Esophagus squamous epithelium (tissue), 5 donors: Measurements from ENCODE around the gene PAX6. TPM values are rescaled to one million over a fixed set of nuclear protein-coding genes. Genes with fewer than 3 reads are reported as not detected.

ENCODE experiments used
- DNase-seq: peaks from one replicate; lab custom pipeline; 2025; lab: John Stamatoyannopoulos, UW
- H3K27ac ChIP-seq, 4 donors: fragments of 200-600 bp; sonication (generic); one replicate each; pipeline ENCODE4 v1.5.1; 2016 to 2019; ENCODE audit warnings: mild to moderate bottlenecking in 1 of 4
- H3K27me3 ChIP-seq, 4 donors: fragments of 200-600 bp; sonication (generic); 1 replicate in 3 of 4; 2 replicates in 1 of 4; pipeline versions ENCODE4 v1.5.1 to v1.6.0; 2017 to 2021; ENCODE audit warnings: antibody characterized with exemption in 1 of 4
- H3K36me3 ChIP-seq, 3 donors: fragments of 200-600 bp; sonication (generic); one replicate each; pipeline ENCODE4 v1.5.1; 2016 to 2019
- H3K4me1 ChIP-seq, 3 donors: fragments of 200-600 bp; sonication (generic); one replicate each; pipeline ENCODE4 v1.5.1; 2017 to 2019
- H3K4me3 ChIP-seq, 4 donors: fragments of 200-600 bp; sonication (generic); 1 replicate in 3 of 4; 2 replicates in 1 of 4; pipeline ENCODE4 v1.5.1; 2016 to 2019; ENCODE audit warnings: mild to moderate bottlenecking in 2 of 4, moderate library complexity in 1 of 4
- H3K9me3 ChIP-seq, 3 donors: fragments of 200-600 bp; sonication (generic); one replicate each; pipeline ENCODE4 v1.5.1; 2016 to 2019
- CTCF ChIP-seq, 6 experiments: fragments of 450-650 bp in 4 of 6; fragments of 200-600 bp in 2 of 6; sonication (generic) in 2 of 6; IDR thresholded peaks; one replicate each; pipeline ENCODE4 v1.5.1; 2016 to 2019; ENCODE audit warnings: antibody characterized with exemption in 6 of 6, mild to moderate bottlenecking in 4 of 6, moderate library complexity in 4 of 6
- POLR2A ChIP-seq, 4 donors: fragments of 450-650 bp; IDR thresholded peaks; one replicate each; pipeline ENCODE4 v1.6.1; 2017; ENCODE audit warnings: antibody characterized with exemption in 4 of 4, mild to moderate bottlenecking in 4 of 4, moderate library complexity in 3 of 4
- WGBS, 2 donors: methylation state at CpG; one replicate each; pipeline ENCODE4 v1.1.5; 2018; 5-methylcytosine and 5-hydroxymethylcytosine counted together
- intact Hi-C: fragments of 100-400 bp; cut with DNase I; formaldehyde crosslinking; loops from one replicate; pipeline ENCODE4 v1.15.0; 2022
- total RNA-seq, 4 donors: library from RNA; depleted of rRNA; stranded (reverse); fragments of >200 nt; gene quantifications; one replicate each; pipeline ENCODE4 v1.1.0, GENCODE V29; 2016
- donor health status: DM: yes; HTN: yes; CAD: no.

Gene PAX6
- total RNA-seq, 4 donors from 2014 or later, result 0.38 TPM; not detected in 3

GRCh38 chr11:31805629-31806185 is 5.4 kb downstream of the PAX6 start:
- 0% methylated on average over 1 of the region's 20 CpGs; no CpG with 5 or more reads in 1 of the 2 donors for WGBS, 2 donors
- TF ChIP-seq CTCF (IDR thresholded peaks at IDR 0.05), result no peak
- no peak for TF ChIP-seq POLR2A (IDR thresholded peaks at IDR 0.05)
- intact Hi-C loops, result no loop called here
- H3K4me3 ChIP-seq, result no peak overlapping the region
- no peaks in the 10 kb centered on the region for H3K9me3 ChIP-seq
- DNase-seq, result no peak
- peaks cover 53 to 100% (median 83%) of the 10 kb centered on the region in 4 donors for H3K27me3 ChIP-seq
- peaks cover 18 to 42% (median 26%) of the 10 kb centered on the region in 3 donors for H3K4me1 ChIP-seq
- no peaks in the 10 kb centered on the region for H3K36me3 ChIP-seq
- H3K27ac ChIP-seq, result no peak overlapping the region

- intact Hi-C loops, result no loop called here
- no peak overlapping the region for H3K27ac ChIP-seq
- DNase-seq, result no peak
- H3K36me3 ChIP-seq, result no peaks in the 10 kb centered on the region
- no peak for TF ChIP-seq CTCF (IDR thresholded peaks at IDR 0.05)
- peaks cover 14 to 37% (median 20%) of the 10 kb centered on the region in 3 donors for H3K4me1 ChIP-seq
- 0% methylated on average over 1 to 4 of the region's 51 CpGs for WGBS, 2 donors
- no peaks in the 10 kb centered on the region for H3K9me3 ChIP-seq
- peaks cover 53 to 100% (median 88%) of the 10 kb centered on the region in 4 donors for H3K27me3 ChIP-seq
- peak overlapping the region in 1 of 4 donors; percentile 32 for H3K4me3 ChIP-seq
Measured at GRCh38 chr11:31805037-31805628, 6.0 kb downstream of the PAX6 start.

- no peak for TF ChIP-seq CTCF (IDR thresholded peaks at IDR 0.05)
- no peak for TF ChIP-seq POLR2A (IDR thresholded peaks at IDR 0.05)
- peaks cover 52 to 100% (median 88%) of the 10 kb centered on the region in 4 donors for H3K27me3 ChIP-seq
- H3K4me1 ChIP-seq, result peaks cover 9 to 37% (median 18%) of the 10 kb centered on the region in 3 donors
- H3K36me3 ChIP-seq, result no peaks in the 10 kb centered on the region
- H3K4me3 ChIP-seq, result peak overlapping the region in 1 of 4 donors; percentile 32
- 5 to 6% methylated on average over 18 to 20 of the region's 41 CpGs for WGBS, 2 donors
- no peak for DNase-seq
- H3K27ac ChIP-seq, result no peak overlapping the region
- H3K9me3 ChIP-seq, result no peaks in the 10 kb centered on the region
- intact Hi-C loops, result no loop called here
Measured at GRCh38 chr11:31804312-31805036, 6.6 kb downstream of the PAX6 start.

GRCh38 chr11:31803813-31804311 is 7.3 kb downstream of the PAX6 start:
- H3K36me3 ChIP-seq, result no peaks in the 10 kb centered on the region
- TF ChIP-seq POLR2A (IDR thresholded peaks at IDR 0.05) (no peak), CTCF (IDR thresholded peaks at IDR 0.05) (no peak)
- peak overlapping the region in 1 of 4 donors; percentile 32 for H3K4me3 ChIP-seq
- intact Hi-C loops, result no loop called here
- DNase-seq, result no peak
- peaks cover 10 to 39% (median 22%) of the 10 kb centered on the region in 3 donors for H3K4me1 ChIP-seq
- H3K9me3 ChIP-seq, result no peaks in the 10 kb centered on the region
- H3K27me3 ChIP-seq, result peaks cover 58 to 100% (median 86%) of the 10 kb centered on the region in 4 donors
- WGBS, 2 donors, result 21 to 26% methylated on average over 2 to 3 of the region's 13 CpGs
- no peak overlapping the region for H3K27ac ChIP-seq
